Measurements from ENCODE around the gene NDST4. TPM values are rescaled to one million over a fixed set of nuclear protein-coding genes. Genes with fewer than 3 reads are reported as not detected.

The NDST4 gene
- total and polyA plus RNA-seq, 2 of the 4 experiments (the other 2 are of a cell fraction) = not detected

- dilution Hi-C loops (cut with HindIII; ENCODE audit: low sequenced_read_pairs, unreplicated experiment) = no loop called here
These were observed 38.7 kb upstream of the NDST4 start for GRCh38 chr4:115152081-115152480.

More at GRCh38 chr4:115152081-115152480, 38.7 kb upstream of the NDST4 start:
- no TSS peak for BruUV-seq (replicated peaks)
- no peak overlapping the region for H3K14ac ChIP-seq (replicated peaks; ENCODE audit: low read depth, low read length)
- H4K91ac ChIP-seq (ENCODE audit: insufficient read depth, low read depth, low read length) = no peak overlapping the region
- no peak overlapping the region for H3K4ac ChIP-seq (ENCODE audit: low read depth, low read length)
- H2AK5ac ChIP-seq (ENCODE audit: low read depth, low read length) = no peak overlapping the region
- no peak overlapping the region for H3K9ac ChIP-seq (ENCODE audit: low read depth, low read length)
- POLR2A ChIA-PET (ENCODE audit: unreplicated experiment) = no interaction called here
- no peaks in the 10 kb centered on the region for H3K9me1 ChIP-seq (ENCODE audit: insufficient read depth, low read length)
- no peaks in the 10 kb centered on the region for H3K79me1 ChIP-seq (ENCODE audit: low read depth in 1 of 2, low read length in 2 of 2)
- no peak overlapping the region for H3K27ac ChIP-seq (ENCODE audit: insufficient read depth, low read length)
- CTCF ChIA-PET = no interaction called here
- H4K8ac ChIP-seq (ENCODE audit: low read depth in 2 of 2, low read length in 2 of 2) = no peak overlapping the region
- no peak for TF ChIP-seq NFE2L2 (IDR thresholded peaks at IDR 0.05; ENCODE audit: low read depth, low read length)
- no peak for TF ChIP-seq ELK1 (IDR thresholded peaks at IDR 0.05; ENCODE audit: borderline replicate concordance, low read depth, low read length)
- TF ChIP-seq BHLHE40 (IDR thresholded peaks at IDR 0.05; ENCODE audit: low read depth, low read length) = no peak
- no peak for TF ChIP-seq RCOR1 (IDR thresholded peaks at IDR 0.05; ENCODE audit: insufficient replicate concordance, low read length)
- no peak for TF ChIP-seq MAFK (IDR thresholded peaks at IDR 0.05; ENCODE audit: low read depth, low read length)
- TF ChIP-seq MXI1 (IDR thresholded peaks at IDR 0.05; ENCODE audit: borderline replicate concordance, low read depth, low read length) = no peak
- no peak for TF ChIP-seq USF2 (IDR thresholded peaks at IDR 0.05; ENCODE audit: low read depth, low read length)
- no peak for TF ChIP-seq MAZ (IDR thresholded peaks at IDR 0.05; ENCODE audit: borderline replicate concordance, low read depth, low read length)
- no peak for TF ChIP-seq SMC3 (IDR thresholded peaks at IDR 0.05; ENCODE audit: low read depth, low read length)
- no peak for TF ChIP-seq RFX5 (IDR thresholded peaks at IDR 0.05; ENCODE audit: low read depth, low read length)
- no peak for TF ChIP-seq CEBPB (IDR thresholded peaks at IDR 0.05; ENCODE audit: low read depth, low read length)
- no peak for TF ChIP-seq RAD21 (IDR thresholded peaks at IDR 0.05; ENCODE audit: low read length)
- TF ChIP-seq CHD1 (IDR thresholded peaks at IDR 0.05; ENCODE audit: low read depth, low read length) = no peak
- TF ChIP-seq POLR2A (IDR thresholded peaks at IDR 0.05; ENCODE audit: low read depth, low read length) = no peak
- no peak for TF ChIP-seq FOS (IDR thresholded peaks at IDR 0.05; ENCODE audit: low read depth, low read length)
- TF ChIP-seq CTCF (conservative IDR thresholded peaks at IDR 0.05; ENCODE audit: low read depth, low read length) = no peak
- no peak overlapping the region for H2BK20ac ChIP-seq (ENCODE audit: low read depth, low read length)
- no peaks in the 10 kb centered on the region for H3K9me3 ChIP-seq (ENCODE audit: control insufficient read depth, insufficient read depth, low read length)
- DNase-seq = no peak
- no peak for ATAC-seq (ENCODE audit: low read depth)
- H2AFZ ChIP-seq (replicated peaks; ENCODE audit: low read length, poor library complexity) = no peak overlapping the region
- no peak overlapping the region for H3K56ac ChIP-seq (ENCODE audit: extremely low read depth, insufficient read depth, low read length)
- no peaks in the 10 kb centered on the region for H3K36me3 ChIP-seq (ENCODE audit: control insufficient read depth, insufficient read depth, low read length)
- in situ Hi-C loops (cut with MboI; ENCODE audit: low sequenced_read_pairs) = no loop called here
- WGBS, 2 experiments (ENCODE audit: extremely low coverage in 2 of 2, insufficient read length in 1 of 2) = no CpG with 5 or more reads among the region's 3 CpGs
- H3K27me3 ChIP-seq (ENCODE audit: control insufficient read depth, insufficient read depth, low read length) = no peaks in the 10 kb centered on the region
- H2BK15ac ChIP-seq (ENCODE audit: low read depth, low read length) = no peak overlapping the region
- no peak overlapping the region for H2BK5ac ChIP-seq (ENCODE audit: low read depth, low read length, poor library complexity, severe bottlenecking)
- no peak overlapping the region for H3K18ac ChIP-seq (ENCODE audit: low read depth, low read length)
- intact Hi-C loops (cut with micrococcal nuclease) = no loop called here
- no peaks in the 10 kb centered on the region for H4K20me1 ChIP-seq (ENCODE audit: insufficient read depth, low read length)
- H2AK9ac ChIP-seq (replicated peaks; ENCODE audit: low read depth, low read length, poor library complexity) = no peak overlapping the region
- no peaks in the 10 kb centered on the region for H3K4me1 ChIP-seq (ENCODE audit: control insufficient read depth, insufficient read depth, low read length)
- no peak overlapping the region for H4K5ac ChIP-seq (ENCODE audit: low read depth, low read length)
- no peak overlapping the region for H2BK120ac ChIP-seq (ENCODE audit: low read depth, low read length)
- no peak overlapping the region for H3K4me2 ChIP-seq (ENCODE audit: low read depth, low read length)
- H3K4me3 ChIP-seq (ENCODE audit: insufficient read depth, low read depth, low read length) = no peak overlapping the region
- no peak overlapping the region for H3K23ac ChIP-seq (ENCODE audit: low read depth, low read length)
